ENCODE data around the gene DLEC1. TPM values are rescaled to one million over a fixed set of nuclear protein-coding genes. Genes with fewer than 3 reads are reported as not detected.
"Not testable (repeated sequence)": the region's sequence is repeated elsewhere in the genome, so short reads cannot be mapped to it uniquely, and the experiment has no call there.

DLEC1 gene
- total RNA-seq, 1 donor from 2014 or later = 0.10 TPM

DNA sequence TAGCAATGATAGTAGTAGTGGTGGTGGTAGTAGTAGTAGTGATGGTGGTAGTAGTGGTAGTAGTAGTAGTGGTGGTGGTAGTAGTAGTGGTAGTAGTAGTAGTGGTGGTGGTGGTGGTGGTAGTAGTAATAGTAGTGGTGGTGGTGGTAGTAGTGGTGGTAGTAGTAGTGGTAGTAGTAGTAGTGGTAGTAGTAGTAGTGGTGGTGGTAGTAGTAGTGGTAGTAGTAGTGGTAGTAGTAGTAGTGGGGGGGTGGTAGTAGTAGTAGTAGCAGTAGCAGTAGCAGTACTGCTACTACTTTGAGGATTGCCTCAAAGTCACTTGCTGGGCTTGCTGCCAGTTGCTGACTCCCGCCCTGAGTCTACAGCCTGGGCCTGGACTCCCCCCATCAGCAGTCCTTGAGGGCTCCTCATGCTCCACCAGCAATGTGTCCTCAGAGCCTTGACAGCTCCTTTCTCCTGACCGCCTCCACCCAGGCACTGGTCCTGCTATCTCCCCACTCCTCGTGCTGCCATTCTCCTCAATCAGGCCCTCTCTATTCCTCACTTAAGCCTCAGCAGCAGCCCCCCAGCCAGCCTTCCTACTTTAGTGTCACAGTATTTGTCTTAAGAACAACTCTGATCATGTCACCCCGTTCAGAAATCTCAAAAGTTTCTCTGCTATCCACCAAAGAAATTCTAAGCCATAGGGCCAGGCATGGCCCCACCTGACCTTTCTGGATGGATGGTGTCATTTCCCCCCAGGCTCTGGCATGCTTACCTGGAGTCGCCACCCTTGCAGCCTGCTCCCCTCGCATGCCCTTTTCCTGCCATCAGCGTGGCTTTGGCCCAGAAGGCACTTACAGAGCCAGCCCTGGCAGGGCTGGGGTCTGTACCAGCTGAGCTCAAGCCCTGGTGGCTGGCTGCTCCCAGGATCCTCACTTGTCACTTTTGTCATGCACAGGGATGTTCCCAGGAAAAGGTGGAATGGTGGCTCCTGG lies 45.6 kb downstream of the DLEC1 start:
- peak; percentile 19 for DNase-seq

DNA sequence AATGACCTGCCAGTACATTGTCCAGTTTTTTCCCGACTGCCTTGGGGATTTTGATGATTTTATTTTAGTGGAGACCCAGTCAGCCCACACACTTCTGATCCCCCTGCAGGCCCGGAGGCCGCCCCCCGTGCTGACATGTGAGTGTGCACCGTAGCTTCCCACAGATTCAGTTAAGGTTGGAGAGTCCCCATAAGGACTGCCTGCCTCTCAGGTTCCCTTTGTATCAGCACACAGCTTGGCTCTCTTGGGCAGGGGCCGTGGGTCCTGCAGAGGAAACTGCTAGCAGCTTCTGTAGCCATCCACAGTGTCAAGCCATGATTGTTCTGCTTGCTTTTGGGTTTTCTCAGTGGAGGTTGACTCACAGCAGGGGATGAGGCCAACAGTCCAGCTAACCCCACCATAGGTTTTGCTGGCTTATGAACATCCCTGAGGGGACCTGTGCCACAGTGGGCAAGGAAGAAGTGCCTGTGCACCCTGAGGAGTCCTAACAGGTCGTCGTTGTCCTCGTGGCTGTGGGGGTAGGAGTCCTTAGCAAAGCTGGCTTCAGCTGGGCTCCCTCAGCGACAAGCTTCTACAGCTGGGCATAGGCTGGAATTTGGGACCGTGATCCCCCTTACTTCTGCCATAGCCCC lies 46.4 kb downstream of the DLEC1 start:
- no peak for DNase-seq

DNA sequence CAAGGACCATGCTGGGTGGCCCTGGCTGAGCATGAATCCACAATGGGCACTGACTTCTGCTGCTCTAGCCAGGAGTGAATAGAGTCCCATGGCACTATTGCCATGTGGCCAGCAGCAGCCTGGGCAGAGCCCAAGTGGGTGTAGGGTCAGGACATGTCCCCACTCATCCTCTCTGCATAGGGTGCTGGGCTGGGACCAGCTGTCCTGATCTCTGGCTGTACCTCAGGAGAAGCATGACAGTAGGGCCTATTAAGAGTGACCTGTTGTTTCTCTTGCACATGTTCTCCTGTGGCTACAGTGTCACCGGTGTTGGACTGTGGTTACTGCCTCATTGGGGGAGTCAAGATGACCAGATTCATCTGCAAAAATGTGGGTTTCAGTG lies 46.9 kb downstream of the DLEC1 start:
- DNase-seq = no peak

DNA sequence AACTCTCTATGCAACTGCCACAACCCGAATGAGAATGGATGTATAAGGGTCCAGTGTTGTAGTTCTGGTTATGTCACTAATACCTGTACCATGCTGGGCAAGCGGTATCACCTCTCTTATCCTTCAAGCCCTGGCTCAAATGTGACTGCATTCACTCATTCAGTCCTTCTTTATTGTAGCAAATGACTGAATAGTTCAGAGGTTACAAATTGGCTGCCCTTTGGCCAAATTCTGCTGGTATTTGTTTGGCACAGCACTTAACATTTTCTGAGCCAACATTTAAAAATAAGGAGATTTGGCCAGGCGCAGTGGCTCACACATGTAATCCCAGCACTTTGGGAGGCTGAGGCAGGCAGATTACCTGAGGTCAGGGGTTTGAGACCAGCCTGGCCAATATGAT lies 47.5 kb downstream of the DLEC1 start:
- no peak for DNase-seq

DNA sequence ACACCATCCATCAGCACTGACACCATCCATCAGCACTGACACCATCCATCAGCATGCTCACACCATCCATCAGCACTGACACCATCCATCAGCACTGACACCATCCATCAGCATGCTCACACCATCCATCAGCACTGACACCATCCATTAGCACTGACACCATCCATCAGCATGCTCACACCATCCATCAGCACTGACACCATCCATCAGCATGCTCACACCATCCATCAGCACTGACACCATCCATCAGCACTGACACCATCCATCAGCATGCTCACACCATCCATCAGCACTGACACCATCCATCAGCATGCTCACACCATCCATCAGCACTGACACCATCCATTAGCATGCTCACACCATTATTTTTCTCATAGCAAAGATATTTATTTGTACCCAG lies 48.3 kb downstream of the DLEC1 start:
- not testable (repeated sequence) for DNase-seq

DNA sequence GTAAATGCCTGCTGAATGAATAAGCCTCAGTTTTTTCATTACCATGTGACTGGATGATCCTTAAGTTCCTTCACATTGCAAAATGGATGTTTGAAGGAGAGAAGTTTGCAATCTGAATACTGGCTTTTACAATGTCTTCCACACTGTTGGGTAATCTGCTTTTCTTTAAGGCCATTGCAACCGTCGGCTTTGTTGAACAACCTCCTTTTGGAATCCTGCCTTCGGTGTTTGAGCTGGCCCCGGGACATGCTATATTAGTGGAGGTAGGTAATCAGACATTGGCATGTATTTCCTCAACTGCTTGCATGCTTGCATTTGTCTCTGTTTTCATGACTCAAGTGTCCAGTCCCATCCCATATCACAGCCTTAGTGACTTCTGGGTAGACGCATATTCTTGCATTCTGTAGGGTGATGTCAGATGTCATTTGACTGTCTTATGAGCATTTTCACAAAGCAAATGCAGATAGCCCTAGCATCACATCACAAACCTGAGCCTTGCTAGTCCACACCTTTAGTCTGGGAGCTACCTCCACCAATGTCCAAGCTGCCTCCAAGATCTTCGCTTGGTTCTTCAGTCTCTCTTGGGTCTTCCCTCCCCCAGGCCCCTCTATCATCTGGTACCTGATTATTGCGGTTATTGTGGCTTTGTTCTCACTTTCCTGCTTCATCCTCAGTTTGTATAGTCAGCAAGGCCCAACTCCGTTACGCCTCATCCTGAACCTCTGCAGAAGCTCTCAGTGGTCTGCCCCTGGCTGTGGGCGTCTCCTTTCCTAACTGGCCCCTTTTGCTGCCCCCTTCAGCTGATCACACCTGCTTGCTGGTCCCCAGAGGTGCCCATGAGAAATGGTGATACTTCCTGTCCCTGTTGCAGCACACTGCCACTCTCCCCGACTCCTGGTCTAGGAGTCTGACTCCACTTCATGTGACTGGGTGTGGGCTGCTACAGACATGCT lies 49.4 kb downstream of the DLEC1 start:
- DNase-seq = no peak

DNA sequence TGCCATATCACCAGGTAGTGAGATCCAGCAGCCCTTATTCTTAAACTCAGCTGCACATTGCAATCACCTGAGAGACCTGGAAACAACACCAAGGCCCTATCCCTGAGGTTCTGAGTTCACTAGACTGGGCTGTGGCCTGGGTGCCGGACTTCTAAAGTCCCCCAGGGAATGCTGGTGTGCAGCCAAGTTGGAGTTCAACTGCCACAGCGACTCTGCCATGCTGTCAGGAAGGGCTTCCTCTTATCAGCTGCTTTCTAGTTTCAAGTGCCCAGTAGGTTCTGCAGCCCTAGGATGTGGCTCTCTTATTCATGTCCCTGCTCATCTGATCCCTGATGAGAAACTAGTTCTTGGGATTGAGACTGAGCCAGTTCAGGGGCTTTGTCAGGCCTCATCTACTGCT lies 50.2 kb downstream of the DLEC1 start:
- DNase-seq = no peak

DNA sequence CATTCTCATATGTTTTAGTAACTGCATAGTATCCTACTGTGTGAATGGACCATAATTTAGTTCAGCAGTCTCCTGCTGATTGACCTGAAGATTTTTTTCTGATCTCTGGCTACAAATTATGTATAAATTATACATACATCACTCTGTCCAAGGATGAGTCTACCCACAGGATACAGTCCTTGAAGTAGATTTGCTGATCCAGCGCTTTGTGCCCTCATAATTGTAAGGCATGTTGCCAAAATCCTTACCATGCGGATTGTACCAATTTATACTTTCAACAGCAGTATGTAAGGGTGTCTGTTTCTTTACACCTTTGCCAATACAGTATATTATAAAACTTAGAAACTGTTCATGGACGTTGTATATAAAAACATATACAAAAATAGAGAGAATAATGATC lies 51.4 kb downstream of the DLEC1 start:
- DNase-seq = no peak

DNA sequence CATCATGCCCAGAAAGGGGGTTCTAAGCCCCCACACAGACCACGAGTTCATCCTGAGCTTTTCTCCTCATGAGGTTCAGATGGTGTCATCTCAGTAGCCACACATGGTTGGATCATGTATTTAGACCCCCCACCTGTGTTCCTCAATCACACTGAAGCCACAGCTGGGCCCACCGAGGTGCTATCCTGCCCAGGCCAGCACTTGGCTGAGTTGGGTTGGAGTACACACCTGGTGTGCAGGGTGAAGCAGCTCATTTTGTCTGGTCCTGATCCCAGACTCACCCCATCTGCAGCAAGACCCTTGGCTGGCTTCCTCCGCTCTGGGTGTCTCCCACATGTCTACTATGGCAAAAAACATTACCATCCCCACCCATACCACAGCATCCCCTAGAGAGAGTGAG lies 56.0 kb downstream of the DLEC1 start:
- DNase-seq = no peak

DNA sequence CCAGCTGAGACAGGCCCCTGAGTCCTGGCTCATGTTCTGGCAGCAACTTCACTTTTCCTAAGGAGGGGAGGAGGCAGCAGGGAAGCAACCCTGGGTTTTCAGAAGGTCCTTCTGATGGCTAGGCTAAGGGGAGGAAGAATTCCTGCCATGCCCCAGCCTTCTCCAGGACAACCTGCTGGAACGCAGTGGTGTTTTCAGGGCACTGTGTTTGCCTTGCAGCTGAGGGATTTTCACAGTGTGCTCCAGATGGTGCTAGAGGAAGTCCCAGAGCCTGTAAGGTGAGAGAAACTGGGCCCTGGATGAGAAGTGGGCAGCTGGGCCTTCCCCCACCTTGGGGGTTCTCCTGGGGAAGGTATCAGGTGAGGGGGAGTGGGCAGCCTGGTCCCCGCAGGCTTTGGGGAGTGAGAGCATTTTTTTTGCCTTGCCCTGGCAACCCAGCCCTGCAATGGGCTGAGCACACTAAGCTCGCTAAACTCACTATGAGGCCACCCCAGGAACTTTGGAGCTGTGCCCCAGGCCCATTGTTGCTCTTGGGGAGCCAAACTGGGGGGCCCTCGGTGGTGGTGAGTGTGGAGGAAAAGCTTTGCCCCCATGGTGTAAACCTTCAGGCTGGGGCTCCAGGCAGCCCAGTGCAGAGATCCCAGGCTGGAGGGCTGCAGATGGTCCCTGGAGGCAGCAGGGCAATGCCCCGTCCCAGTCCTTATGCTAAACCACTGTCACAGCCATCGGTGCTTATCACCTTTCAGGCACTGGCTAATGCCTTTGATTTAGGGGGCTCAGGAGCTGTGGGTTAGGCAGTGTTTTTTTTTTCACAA lies 56.9 kb downstream of the DLEC1 start:
- DNase-seq = no peak

DNA sequence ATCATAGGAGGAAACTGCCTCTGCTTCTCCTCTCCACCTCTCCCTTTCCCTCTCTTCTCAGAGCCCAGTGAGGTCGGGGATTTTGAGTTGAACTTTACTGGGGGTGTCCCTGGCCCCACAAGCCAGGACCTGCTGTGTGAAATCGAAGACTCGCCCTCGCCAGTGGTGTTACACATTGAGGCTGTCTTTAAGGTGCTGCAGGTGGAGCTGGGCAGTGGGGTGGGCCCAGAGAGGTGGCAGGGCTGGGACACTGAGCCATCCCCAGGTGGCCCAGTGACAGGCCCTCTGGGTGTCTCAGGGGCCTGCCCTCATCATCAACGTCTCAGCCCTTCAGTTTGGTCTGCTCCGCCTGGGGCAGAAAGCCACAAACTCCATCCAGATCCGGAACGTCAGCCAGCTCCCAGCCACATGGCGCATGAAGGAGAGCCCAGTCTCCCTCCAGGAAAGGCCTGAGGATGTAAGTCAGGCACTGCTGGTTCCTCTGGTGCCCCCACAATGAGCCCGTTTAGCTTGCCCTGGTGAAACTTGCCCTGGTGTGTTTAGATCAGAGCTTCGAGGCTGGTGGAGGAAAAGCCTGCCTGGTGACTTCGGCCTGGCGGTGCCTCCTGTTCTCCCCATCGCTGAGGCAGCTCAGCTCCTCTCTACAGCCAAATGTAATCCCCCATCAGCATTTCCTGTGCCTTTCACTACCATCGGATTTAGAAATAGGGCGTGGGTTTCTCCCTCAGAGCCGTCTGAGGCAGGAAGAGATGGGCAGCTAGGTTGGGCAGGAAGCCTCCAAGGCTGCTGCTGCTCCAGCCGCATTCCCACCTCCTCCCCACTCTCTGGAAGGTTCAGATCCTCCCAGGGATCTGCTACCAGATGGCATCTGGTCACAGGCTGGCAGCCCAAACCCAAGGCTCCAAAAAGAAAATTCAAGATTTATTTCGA lies 58.7 kb downstream of the DLEC1 start:
- no peak for DNase-seq

DNA sequence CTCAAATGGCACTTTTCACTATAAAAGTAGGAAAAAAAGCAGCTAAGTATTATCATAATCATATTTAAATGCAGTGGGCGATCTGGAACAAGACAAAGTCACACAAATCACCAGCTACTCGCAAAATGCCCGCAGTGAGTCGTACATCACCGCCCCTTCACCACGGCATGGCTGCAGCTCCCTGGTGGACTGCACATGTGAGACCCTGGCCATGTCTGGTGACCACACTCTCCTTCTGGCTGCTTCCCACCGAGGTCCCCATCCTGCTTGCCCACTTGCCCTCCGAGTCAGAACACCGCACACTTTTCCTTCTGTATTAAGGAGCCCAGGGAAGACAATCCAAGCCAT lies 59.3 kb downstream of the DLEC1 start:
- DNase-seq = no peak

DNA sequence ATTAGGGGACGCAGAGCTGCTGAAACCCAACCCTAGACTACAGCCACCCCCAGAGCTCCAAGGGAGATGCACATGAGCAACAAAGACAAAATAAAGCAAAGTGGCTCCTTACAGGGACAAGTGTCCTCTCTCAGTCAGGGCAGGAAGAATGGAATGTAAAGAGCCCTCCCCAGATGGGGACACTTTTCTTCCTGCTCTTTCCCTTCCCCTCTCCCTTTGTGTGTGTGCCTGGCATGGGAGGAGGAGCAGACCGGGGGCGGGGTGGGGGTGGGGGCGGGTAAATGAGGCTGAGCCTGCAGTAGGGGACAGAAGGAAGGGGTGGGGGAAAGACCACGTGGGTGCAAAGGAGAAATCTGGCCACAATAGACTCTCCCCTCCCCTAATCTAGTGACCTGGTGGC lies 60.5 kb downstream of the DLEC1 start:
- DNase-seq = no peak

DNA sequence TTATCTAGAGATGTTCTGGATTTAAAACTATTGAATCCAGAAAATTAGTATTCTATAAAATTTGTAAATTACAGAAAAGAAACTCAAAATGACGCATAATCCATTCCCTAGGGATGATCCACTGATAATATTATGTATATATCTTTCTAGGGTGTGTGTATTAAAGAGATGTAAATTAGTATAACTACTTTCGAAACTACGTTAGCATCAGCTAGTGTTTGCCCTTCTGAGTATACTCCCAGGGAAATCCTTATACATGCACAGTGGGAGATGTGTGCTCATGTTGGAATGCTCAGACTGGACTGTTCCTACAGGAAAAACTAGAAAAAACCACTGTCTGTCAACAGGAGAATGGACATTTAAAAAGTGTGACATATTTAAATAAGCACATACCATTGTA lies 61.5 kb downstream of the DLEC1 start:
- DNase-seq = no peak

DNA sequence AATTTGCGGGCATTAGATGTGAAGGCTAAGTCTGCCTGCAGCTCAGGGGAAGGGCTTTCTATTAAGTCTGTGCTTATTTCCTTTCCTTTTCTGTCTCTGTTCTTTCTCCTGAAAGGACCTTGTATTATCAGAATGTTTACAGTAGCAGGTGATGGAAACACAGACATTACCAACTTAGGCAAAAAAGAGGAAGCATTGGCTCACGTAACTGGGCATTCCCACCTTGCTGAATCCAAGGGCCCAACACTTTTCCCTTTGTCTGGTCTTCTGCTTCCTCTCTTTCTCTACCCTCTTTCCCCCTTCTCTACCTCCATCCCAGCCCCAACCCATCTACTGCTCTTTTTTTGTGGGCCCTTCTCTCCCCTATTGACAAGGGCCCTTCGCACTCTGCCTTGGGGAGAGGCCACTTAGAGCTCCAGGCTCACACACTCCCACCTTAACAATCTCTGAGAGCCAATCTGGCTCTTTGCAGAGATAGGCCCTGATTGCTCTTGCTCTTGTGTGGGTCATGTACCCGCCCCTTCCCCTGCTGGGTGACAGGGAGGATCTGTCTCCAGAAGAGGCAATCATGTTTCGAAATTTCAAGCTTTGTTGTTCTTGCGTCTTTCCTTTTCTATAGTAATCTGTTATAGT lies 62.9 kb downstream of the DLEC1 start:
- no peak for DNase-seq

DNA sequence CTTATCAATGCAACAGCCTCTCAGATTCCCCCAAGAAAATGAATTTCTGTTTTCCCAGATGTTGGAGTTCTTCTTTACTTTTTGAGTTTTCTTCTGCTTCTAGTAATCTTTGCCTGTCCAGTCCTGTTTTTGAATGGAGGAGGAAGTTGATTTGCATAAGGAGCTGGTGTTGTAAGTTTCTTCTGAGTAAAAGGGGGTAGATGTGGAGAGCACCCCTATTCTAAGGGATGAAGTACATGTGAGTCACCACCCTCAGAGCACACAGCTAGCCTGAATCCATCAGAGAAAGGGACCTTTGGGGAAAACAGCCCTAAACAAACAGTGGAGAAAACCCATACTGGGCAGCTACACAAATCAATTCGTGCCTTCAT lies 63.4 kb downstream of the DLEC1 start:
- DNase-seq = no peak

DNA sequence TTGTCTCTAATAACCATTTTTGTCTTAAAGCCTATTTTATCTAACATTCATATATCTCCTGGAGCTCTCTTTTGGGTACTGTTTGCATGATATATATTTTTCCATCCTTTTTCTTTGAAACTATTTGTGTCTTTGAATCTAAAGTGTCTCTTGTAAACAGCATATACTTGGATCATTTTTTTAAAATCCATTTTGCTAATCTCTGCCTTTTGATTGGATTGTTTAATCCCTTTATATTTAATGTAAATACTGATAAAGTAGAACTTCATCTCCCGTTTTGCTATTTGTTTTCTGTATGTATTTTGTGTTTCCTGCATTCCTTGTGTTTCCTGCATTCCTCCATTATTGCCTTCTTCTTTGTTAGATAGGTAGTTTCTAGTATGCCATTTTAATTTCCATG lies 66.5 kb downstream of the DLEC1 start:
- DNase-seq = no peak

DNA sequence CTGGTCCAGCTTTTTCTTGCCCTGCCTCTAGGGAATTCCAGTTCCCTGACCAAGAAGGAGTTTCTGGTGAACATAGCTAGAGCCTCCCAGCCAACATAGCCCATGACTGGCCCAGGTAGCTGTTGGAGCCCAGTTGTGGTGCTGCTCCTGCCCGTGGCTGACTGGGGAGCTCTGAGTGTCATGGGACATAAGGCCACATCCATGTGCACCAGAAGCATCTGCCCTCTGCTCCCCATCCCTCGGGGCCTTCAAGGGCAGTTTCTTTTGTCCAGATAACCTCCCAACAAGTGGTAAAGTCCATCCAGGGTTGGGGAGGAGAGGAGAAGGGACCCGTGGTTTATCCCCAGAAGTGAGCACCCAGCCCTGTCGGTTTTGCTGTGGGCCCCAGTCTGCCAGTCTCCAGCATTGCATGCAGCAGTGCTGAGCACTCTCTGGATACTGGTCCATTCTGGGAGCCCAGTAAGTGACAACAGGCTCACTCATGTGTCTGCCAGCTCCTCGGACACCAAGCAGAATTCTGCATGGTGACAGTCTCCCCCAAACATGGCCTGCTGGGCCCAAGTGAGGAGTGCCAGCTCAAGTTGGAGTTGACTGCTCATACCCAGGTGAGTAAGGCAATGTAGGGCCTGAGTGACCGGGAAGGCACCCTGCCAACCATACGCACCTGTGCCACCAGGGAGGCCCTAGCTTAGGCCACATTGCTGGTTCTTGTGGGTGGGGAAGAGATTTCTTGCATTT lies 69.1 kb downstream of the DLEC1 start:
- no peak for DNase-seq

Measured in tongue (tissue), 2 donors.